Hematopoietic multipotent progenitor cell treated with erythropoietin and hydrocortisone succinate and interleukin-3 and kit ligand, for 15 days (in vitro differentiated cells): ENCODE data around the gene CLUH.
"Not testable (repeated sequence)": the region's sequence is repeated elsewhere in the genome, so short reads cannot be mapped to it uniquely, and the experiment has no call there.

Experiments
- DNase-seq: peaks from one replicate; pipeline ENCODE4 v3.0.0-alpha.2; 2015; ENCODE audit warnings: low spot score

The CLUH gene

GRCh38 chr17:2687074-2687418 lies 24.5 kb downstream of the CLUH start:
- DNase-seq: no peak

DNA sequence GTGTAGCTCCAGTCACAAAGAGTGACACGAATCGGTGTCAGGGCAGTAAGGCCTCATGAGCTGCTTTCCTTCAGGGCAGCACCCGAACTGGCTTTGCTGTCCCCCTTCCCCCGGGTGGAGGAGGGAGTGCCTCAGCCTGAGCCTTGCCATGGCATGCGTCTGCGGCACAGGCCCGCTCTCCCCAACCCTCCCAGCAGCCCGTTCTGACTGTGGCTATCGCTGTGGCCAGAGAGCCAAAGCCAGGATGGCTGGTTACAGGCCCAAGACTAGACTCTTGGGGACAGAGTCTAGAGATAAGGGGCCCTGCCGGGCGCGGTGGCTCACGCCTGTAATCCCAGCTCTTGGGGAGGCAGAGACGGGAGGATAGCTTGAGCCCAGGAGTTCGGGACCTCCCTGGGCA lies 25.9 kb downstream of the CLUH start:
- no peak for DNase-seq

GRCh38 chr17:2684549-2684948 lies 27.0 kb downstream of the CLUH start:
- DNase-seq: no peak

DNA sequence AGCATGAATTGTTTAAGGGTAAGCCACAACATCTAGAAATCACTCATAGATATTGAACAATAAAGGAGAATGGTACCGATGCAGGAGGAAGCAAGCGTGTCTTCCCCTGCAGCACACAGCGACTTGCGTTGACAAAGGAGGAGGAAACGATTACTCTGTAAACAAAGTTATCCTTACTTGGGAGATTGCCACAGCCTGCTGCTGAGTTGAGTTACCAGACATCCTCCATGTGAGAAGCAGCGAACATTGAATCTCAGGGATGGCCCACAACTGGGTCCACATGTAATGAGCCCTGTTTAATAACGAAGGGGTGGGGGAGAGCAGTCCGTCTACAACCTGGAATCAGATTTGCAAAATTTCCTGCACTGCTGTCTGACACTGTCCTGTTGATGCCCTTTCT lies 27.7 kb downstream of the CLUH start:
- no peak for DNase-seq

- no peak for DNase-seq
Measured at GRCh38 chr17:2682176-2682938, 29.2 kb downstream of the CLUH start.

DNA sequence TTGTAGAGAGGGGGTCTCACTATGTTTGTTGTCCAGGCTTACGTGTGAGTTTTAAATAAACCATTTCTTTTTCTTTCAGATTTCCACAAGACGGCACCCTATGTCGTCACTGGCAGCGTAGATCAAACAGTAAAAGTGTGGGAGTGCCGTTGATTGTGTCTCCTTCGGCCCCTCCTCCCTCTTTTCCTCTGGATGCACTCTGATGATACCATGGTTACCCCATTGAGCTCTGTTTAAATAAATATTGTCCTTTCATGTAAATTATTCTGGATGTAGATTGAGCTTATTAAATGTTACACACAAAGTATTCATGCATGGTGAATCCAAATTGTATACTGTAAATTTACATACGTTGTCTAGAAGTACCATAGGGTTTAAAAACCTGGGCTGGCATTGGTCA lies 29.9 kb downstream of the CLUH start:
- DNase-seq: no peak

GRCh38 chr17:2680961-2681360 lies 30.6 kb downstream of the CLUH start:
- no peak for DNase-seq

DNA sequence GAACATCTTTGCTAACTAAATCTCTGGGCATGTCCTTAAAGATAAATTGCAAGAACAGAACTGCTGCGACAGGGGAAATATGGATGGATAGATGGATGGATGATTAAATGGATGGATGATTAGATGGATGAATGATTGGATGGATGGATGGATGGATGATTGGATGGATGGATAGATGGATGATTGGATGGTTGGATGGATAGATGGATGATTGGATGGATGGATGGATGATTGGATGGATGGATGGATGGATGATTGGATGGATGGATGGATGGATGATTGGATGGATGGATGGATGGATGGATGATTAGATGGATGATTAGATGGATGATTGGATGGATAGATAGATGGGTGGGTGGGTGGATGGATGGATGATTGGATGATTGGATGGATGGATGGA lies 32.3 kb downstream of the CLUH start:
- not testable (repeated sequence) for DNase-seq

DNA sequence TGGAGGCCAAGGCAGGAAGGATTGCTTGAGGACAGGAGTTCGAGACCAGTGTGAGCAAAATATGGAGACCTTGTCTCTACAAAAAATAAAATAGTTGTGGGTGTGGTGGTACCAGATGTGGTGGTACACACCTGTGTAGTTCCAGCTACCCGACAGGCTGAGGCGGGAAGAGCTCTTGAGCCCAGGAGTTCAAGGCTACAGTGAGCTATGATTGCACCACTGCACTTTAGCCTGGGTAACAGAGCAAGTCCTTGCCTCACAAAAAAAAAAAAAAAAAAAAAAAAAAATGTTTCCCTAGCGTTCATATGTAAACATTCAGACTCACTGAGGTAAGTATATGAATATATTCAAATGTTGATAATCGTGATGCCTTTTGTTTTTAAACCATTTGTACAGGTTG lies 39.5 kb downstream of the CLUH start:
- no peak for DNase-seq

DNA sequence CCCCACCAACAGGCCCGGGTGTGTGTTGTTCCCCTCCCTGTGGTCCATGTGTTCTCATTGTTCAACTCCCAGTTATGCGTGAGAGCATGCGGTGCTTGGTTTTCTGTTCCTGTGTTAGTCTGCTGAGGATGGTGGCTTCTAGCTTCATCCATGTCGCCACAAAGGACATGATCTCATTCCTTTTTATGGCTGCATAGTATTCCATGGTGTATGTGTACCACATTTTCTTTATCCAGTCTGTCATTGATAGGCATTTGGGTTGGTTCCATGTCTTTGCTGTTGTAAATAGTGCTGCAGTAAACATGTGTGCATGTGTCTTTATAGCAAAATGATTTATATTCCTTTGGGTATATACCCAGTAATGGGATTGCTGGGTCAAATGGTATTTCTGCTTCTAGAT lies 51.2 kb downstream of the CLUH start:
- DNase-seq: not testable (repeated sequence)

- not testable (repeated sequence) for DNase-seq
Measured at GRCh38 chr17:2659337-2659736, 52.2 kb downstream of the CLUH start.

- DNase-seq: no peak
Measured at GRCh38 chr17:2656283-2656682, 55.3 kb downstream of the CLUH start.

DNA sequence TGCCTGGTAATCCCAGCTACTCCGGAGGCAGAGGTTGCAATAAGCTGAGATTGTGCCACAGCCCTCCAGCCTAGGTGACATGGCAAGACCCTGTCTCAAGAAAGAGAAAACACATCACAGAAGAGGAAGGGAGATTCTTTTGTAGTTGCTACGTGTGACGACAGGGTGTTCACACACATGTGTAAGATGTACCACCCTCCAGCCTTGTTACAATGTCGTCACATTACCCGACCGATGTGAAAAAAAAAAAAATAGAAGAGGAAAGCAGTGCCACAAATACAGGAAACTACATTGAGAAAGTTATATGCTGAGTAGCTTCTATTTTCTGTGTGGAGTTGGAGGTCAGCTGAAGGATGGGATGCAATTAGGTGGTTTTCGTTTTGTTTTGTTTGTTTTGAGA lies 56.0 kb downstream of the CLUH start:
- DNase-seq: no peak

- DNase-seq: not testable (repeated sequence)
Measured at GRCh38 chr17:2652911-2653310, 58.7 kb downstream of the CLUH start.

DNA sequence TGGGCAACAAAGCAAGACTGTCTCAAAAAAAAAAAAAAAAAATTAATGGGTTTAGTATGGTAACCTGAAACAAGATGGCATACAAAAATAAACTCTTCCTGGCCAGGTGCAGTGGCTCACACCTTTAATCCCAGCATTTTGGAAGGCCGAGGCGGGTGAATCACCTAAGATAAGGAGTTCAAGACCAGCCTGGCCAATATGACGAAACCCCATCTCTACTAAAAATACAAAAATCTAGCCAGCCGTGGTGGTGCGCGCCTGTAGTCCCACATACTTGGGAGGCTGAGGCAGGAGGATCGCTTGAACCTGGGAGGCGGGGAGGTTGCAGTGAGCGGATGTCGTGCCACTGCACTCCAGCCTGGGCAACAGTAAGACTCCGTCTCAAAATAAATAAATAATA lies 62.4 kb downstream of the CLUH start:
- no peak for DNase-seq

DNA sequence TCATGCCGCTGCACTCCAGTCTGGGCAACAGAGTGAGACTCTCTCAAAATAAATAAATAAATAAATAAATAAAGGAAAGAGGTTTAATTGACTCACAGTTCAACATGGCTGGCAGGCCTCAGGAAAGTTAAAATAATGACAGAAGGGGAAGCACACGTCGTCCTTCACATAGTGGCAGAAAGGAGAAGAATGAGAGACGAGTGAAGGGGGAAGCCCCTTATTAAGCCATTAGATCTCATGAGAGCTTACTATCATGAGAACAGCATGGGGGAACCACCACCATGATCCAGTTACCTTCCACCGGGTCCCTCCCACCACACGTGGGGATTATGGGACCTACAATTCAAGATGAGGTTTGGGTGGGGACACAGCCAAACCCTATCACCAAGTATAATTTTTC lies 63.6 kb downstream of the CLUH start:
- no peak for DNase-seq

- DNase-seq: no peak
Measured at GRCh38 chr17:2644971-2645370, 66.6 kb downstream of the CLUH start.
